ENCODE results near the gene RPS6KL1. TPM values are rescaled to one million over a fixed set of nuclear protein-coding genes. Genes with fewer than 3 reads are reported as not detected.

The RPS6KL1 gene
- total RNA-seq, 2 experiments from 2014 or later: 4.5 to 4.6 TPM

DNA sequence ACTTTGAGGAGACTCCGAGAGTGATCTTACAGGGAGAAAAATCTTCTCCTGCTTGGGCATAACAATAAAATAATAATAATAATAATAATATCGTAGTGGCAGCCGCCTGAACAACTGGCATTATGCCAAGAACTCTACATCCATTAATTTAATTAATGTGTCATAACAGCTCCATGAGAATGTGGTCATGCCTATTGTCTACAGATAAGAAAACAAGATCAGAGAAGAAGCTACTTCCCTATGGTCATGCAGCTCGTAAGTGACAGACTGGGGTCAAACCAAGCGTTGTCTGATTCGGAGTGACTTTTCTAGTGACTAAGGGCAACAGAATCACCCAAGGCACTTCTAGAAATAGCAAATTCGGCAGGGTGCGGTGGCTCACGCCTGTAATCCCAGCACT lies 58.9 kb downstream of the RPS6KL1 start:
- peaks cover 28% of the 10 kb centered on the region for H3K4me1 Mint-ChIP-seq
- POLR2A ChIA-PET: no interaction called here
- no peak overlapping the region for H3K27ac Mint-ChIP-seq
- H3K4me3 Mint-ChIP-seq: no peak overlapping the region
- no peak for DNase-seq
- no peaks in the 10 kb centered on the region for H3K36me3 Mint-ChIP-seq (ENCODE audit: low read depth)
- H3K27me3 Mint-ChIP-seq: no peaks in the 10 kb centered on the region
- no peaks in the 10 kb centered on the region for H3K9me3 Mint-ChIP-seq
- CTCF ChIA-PET: interaction anchor here (0.9 to 11.4 kb wide), 4 partner anchors 9 to 83 kb away, joined by 3 to 138 read pairs (median 22); no protein-coding TSS in a partner anchor

DNA sequence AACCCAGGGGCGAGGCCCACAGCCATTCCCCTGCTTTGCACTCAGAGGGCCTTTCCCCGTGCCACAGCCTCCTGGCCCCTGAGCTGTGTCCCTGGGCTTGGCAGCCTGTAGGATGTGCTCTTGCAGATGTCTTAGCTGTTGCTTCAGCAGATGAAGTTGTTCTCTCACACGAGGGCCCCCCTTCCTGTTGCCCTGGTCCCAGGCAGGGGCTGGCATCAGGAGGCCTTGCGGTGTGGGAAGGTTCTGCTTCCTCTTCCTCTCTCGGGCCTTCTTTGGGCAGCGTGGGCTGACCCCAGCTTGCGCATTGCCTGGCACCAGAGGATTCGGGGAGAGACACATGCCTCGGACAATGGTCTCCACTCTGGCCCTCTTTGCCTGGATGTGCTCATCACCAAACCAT lies 59.8 kb downstream of the RPS6KL1 start:
- Mint-ChIP-seq H3K4me1 (peaks cover 25% of the 10 kb centered on the region), H3K36me3 (ENCODE audit: low read depth) (no peaks in the 10 kb centered on the region), H3K27me3 (no peaks in the 10 kb centered on the region), H3K9me3 (no peaks in the 10 kb centered on the region), H3K27ac (no peak overlapping the region), H3K4me3 (no peak overlapping the region)
- ChIA-PET CTCF (interaction anchor here (0.6 to 11.4 kb wide), 9 partner anchors 11 to 254 kb away, joined by 3 to 138 read pairs (median 3); partner anchors contain the start of gene PROX2), POLR2A (no interaction called here)
- no peak for DNase-seq

DNA sequence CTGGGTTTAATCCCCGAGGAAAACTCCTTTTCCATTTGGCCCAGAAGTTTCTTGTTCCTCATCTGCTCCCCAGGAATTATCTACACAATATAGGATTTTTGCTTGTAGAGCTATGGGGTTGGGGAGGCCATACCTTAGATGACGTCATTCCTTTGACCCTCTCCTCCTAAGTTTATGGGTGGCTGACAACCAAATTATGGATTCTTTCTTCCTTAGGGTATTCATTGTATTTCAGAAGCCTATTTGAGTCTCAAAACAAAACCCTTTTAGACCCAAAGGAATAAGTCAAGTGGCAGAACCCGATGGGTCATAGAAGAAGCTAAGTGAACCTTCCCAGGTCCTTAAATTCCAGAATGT lies 61.3 kb downstream of the RPS6KL1 start:
- Mint-ChIP-seq H3K4me1 (peaks cover 11% of the 10 kb centered on the region), H3K9me3 (no peaks in the 10 kb centered on the region), H3K27ac (no peak overlapping the region), H3K4me3 (no peak overlapping the region), H3K36me3 (ENCODE audit: low read depth) (no peaks in the 10 kb centered on the region), H3K27me3 (no peaks in the 10 kb centered on the region)
- CTCF ChIA-PET: interaction anchor here (0.8 to 11.4 kb wide), 16 partner anchors 12 to 627 kb away, joined by 3 to 138 read pairs (median 4); partner anchors contain the start of genes DLST, PROX2 and RPS6KL1
- no peak for DNase-seq
- POLR2A ChIA-PET: interaction anchor here (1.3 kb wide), 1 partner anchor 43 kb away, joined by 8 read pairs; no protein-coding TSS in a partner anchor

DNA sequence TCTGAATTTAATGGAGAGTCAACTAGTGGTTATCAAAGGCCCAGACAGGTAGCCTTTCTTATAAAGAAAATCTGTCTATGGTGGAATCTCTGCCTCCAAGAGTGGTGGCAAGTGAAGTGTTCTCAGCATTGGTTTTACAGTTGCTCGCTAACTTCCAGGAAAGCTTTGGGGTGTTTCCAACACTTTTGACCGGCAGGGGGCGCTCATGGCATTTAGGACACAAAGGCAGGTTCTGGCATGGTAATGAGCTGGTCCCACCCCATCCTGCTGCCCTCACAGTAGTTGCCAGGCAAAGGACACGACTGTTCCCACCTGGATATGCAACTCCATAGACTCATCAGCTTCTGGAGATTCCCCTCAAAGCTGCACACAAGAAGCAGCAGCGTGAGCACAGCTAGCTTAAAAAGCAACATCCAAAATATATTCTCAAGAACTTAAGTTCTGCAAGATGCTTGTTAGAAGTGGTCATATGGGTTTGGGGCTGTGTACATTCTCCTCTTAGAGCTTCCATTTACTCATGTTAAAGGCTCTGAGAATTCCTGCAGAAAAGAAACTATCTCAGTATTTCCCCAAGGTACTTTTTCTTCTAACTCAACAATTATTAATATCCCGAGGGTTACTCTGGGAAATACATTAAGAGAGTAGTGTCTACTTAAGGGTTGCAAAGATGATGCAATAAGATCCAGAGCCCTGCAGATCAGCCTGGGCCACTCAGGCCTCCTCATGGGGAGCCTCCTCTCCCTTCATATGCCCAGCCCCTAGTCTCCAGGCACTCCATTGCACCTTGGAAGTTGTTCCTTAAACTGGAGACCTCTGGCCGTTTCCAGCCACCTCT lies 61.9 kb downstream of the RPS6KL1 start:
- H3K9me3 Mint-ChIP-seq: no peaks in the 10 kb centered on the region
- H3K4me3 Mint-ChIP-seq: no peak overlapping the region
- DNase-seq: peak; percentile 95
- no peaks in the 10 kb centered on the region for H3K27me3 Mint-ChIP-seq
- H3K4me1 Mint-ChIP-seq: peaks cover 5% of the 10 kb centered on the region
- no peak overlapping the region for H3K27ac Mint-ChIP-seq
- CTCF ChIA-PET: interaction anchor here (0.6 to 11.4 kb wide), 33 partner anchors 8 to 628 kb away, joined by 3 to 138 read pairs (median 4); partner anchors contain the start of genes ACYP1, DLST, PROX2 and RPS6KL1
- no peaks in the 10 kb centered on the region for H3K36me3 Mint-ChIP-seq (ENCODE audit: low read depth)
- POLR2A ChIA-PET: interaction anchor here (0.6 to 1.3 kb wide), 3 partner anchors 19 to 44 kb away, joined by 4 to 8 read pairs (median 5); no protein-coding TSS in a partner anchor

DNA sequence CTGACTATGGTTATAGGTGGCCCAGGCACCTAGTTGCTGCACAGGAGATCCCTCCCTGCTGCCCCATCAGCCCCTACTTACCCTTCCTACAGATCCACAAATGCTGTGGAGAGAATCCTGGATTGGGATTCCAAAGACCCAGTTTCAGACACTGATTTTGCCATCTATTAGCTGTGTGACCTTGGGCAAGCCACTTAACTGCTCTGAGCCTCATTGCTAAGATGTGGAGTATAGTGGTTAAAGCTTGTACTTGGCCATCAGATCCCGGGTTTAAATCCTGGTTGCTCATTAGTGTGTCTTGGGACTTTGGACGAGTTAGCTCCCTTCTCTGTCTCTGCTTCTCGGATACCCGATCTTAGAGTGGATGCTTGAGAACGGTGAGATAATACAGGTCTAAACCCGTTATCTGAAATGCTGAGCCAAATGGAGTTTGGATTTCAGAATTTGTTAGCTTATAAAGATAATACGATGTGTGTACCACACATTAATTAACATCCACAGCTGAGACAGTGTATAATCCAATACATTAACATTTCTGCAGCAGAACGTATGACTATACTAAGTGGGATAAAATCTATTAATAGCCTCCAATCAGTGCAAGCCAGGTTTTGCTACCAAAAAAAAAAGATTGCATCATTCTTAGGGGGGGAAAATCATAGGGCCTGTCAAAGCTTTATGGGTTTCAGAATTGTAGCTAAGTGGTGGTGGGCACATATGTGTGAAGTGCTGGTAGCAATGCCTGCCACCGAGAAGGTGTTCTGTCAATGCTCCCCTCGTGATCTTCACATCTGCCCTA lies 63.1 kb downstream of the RPS6KL1 start:
- ChIA-PET POLR2A (no interaction called here), CTCF (interaction anchor here (0.6 to 11.4 kb wide), 17 partner anchors 11 to 436 kb away, joined by 3 to 138 read pairs (median 4); partner anchors contain the start of genes ACYP1, DLST and PROX2)
- no peak overlapping the region for H3K27ac Mint-ChIP-seq
- DNase-seq: no peak
- no peaks in the 10 kb centered on the region for H3K27me3 Mint-ChIP-seq
- H3K4me1 Mint-ChIP-seq: peaks cover 4% of the 10 kb centered on the region
- H3K9me3 Mint-ChIP-seq: no peaks in the 10 kb centered on the region
- no peaks in the 10 kb centered on the region for H3K36me3 Mint-ChIP-seq (ENCODE audit: low read depth)
- no peak overlapping the region for H3K4me3 Mint-ChIP-seq

DNA sequence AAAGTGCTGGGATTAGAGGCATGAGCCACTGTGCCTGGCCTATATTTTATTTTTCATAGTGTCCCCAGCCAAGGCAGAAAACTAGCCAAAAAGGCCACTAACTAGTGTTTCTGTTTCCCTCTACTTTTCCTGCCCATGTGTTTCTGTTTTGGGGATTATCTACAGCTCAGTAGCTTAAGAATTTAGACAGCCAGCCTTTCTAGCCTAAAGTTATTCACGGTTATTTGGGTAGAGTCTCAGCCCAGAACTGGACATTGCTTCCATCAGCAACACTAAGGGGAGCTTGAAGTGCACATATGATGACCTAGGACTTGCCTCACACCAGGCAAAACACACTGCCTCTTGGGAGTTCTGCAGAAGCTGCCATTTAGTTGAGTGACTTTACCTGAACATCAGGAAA lies 65.0 kb downstream of the RPS6KL1 start:
- H3K27ac Mint-ChIP-seq: no peak overlapping the region
- H3K9me3 Mint-ChIP-seq: no peaks in the 10 kb centered on the region
- no peaks in the 10 kb centered on the region for H3K27me3 Mint-ChIP-seq
- POLR2A ChIA-PET: no interaction called here
- H3K4me1 Mint-ChIP-seq: peaks cover 13% of the 10 kb centered on the region
- DNase-seq: no peak
- CTCF ChIA-PET: interaction anchor here (0.8 to 11.4 kb wide), 5 partner anchors 13 to 49 kb away, joined by 3 to 138 read pairs (median 13); partner anchors contain the start of gene DLST
- H3K36me3 Mint-ChIP-seq (ENCODE audit: low read depth): no peaks in the 10 kb centered on the region
- H3K4me3 Mint-ChIP-seq: no peak overlapping the region

DNA sequence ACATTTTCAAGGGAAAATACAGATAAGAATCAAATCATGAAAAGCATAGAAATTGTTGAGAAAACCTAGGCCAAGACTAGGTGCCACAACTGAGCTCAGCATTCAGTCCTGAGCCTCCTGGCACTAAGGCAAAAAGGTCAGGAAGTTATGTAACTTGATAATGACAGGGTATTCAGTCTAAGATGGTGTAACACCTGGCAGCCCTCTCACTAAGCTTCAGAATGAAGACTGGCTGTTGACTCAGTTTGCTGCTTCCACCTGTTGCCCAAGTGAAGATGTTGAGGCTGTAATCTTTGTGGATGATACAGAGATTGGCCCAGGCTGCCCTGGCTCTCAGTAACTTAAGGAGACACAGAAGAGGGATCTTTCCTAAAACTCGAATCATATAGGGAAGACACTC lies 66.7 kb downstream of the RPS6KL1 start:
- H3K27ac Mint-ChIP-seq: no peak overlapping the region
- no peaks in the 10 kb centered on the region for H3K9me3 Mint-ChIP-seq
- no peaks in the 10 kb centered on the region for H3K27me3 Mint-ChIP-seq
- ChIA-PET CTCF (interaction anchor here (0.9 to 11.4 kb wide), 9 partner anchors 11 to 51 kb away, joined by 3 to 138 read pairs (median 4); partner anchors contain the start of gene DLST), POLR2A (no interaction called here)
- H3K4me3 Mint-ChIP-seq: no peak overlapping the region
- H3K4me1 Mint-ChIP-seq: peaks cover 21% of the 10 kb centered on the region
- H3K36me3 Mint-ChIP-seq (ENCODE audit: low read depth): no peaks in the 10 kb centered on the region
- DNase-seq: no peak

DNA sequence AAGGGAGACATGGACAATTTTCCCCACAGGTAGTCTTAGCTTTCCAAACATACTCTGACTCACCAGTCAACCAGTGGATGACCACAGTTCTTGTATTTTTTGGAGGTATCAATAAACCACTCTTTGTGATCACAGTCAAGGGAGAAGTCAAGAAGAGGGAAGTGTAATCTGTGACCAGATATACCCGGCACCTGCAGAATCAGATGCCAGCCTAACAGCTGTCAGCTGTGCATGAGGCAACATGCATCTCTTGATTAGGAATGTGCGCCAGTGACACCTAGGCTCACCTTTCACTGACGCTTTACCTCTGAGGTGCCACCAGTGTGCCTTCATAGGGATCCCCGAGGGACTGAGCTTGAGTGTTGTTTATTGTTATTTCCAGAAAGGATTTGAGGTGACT lies 67.1 kb downstream of the RPS6KL1 start:
- no peaks in the 10 kb centered on the region for H3K27me3 Mint-ChIP-seq
- ChIA-PET POLR2A (no interaction called here), CTCF (interaction anchor here (1.0 to 11.4 kb wide), 7 partner anchors 10 to 51 kb away, joined by 3 to 138 read pairs (median 6); partner anchors contain the start of gene DLST)
- no peaks in the 10 kb centered on the region for H3K9me3 Mint-ChIP-seq
- DNase-seq: no peak
- no peaks in the 10 kb centered on the region for H3K36me3 Mint-ChIP-seq (ENCODE audit: low read depth)
- peaks cover 19% of the 10 kb centered on the region for H3K4me1 Mint-ChIP-seq
- H3K27ac Mint-ChIP-seq: no peak overlapping the region
- H3K4me3 Mint-ChIP-seq: no peak overlapping the region

DNA sequence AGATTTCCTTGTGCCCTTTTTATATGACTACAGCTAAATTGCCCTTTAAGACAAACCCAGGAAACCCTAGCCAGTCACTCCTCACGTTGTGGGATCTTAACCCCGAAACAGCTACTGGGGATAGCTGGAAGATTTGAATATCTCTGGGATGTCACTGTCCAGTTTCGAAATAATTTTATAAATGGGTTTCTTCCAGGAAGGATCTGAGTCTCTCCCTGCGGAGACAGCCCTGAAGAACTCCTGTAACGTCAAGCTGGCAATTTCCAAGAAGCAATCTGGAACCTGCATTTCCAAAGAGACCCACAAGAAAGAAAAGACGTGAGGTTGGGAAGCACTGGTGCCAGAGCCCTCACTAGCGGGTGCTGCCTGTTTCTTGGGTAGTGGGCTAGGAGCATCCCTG lies 68.0 kb downstream of the RPS6KL1 start:
- DNase-seq: no peak
- Mint-ChIP-seq H3K36me3 (ENCODE audit: low read depth) (no peaks in the 10 kb centered on the region), H3K9me3 (no peaks in the 10 kb centered on the region), H3K4me3 (no peak overlapping the region), H3K27me3 (no peaks in the 10 kb centered on the region), H3K27ac (no peak overlapping the region), H3K4me1 (peaks cover 17% of the 10 kb centered on the region)
- ChIA-PET CTCF (interaction anchor here (0.7 to 11.4 kb wide), 5 partner anchors 9 to 126 kb away, joined by 3 to 138 read pairs (median 6); partner anchors contain the start of gene DLST), POLR2A (no interaction called here)

Other genes with a start within 250 kb of the RPS6KL1 start
- 10 to 100 TPM; 44.1 to 44.2 TPM for gene AREL1, start 210.2 kb downstream of the RPS6KL1 start, total RNA-seq
- 10 to 100 TPM; 60.1 to 81.9 TPM for gene FCF1, start 210.1 kb downstream of the RPS6KL1 start, total RNA-seq
- gene YLPM1, start 159.9 kb downstream of the RPS6KL1 start, total RNA-seq: 10 to 100 TPM; 72.4 to 73.8 TPM
- gene PROX2, start 47.1 kb downstream of the RPS6KL1 start, total RNA-seq: not detected
- gene DLST, start 41.3 kb downstream of the RPS6KL1 start, total RNA-seq: 100 to 1,000 TPM in 1 of 2 experiments, 10 to 100 TPM in 1; 92.6 to 106 TPM
- under 1 TPM; 0.12 to 0.15 TPM for gene PGF, start 32.3 kb upstream of the RPS6KL1 start, total RNA-seq
- 10 to 100 TPM; 53.0 to 58.1 TPM for gene EIF2B2, start 79.7 kb upstream of the RPS6KL1 start, total RNA-seq
- gene MLH3, start 128.2 kb upstream of the RPS6KL1 start, total RNA-seq: 10 to 100 TPM; 17.0 to 17.3 TPM
- gene ACYP1, start 140.8 kb upstream of the RPS6KL1 start, total RNA-seq: 10 to 100 TPM; 52.4 to 62.0 TPM
- 1 to 10 TPM; 3.1 to 3.3 TPM for gene ZC2HC1C, start 146.4 kb upstream of the RPS6KL1 start, total RNA-seq
- gene NEK9, start 203.8 kb upstream of the RPS6KL1 start, total RNA-seq: 10 to 100 TPM; 74.9 to 81.6 TPM

Measured in activated CD4-positive, alpha-beta T cell treated with anti-CD3 and anti-CD28 coated beads, Interleukin-2, amount 10 ng/mL, durations not matched to agents 7 days and 5 days (primary cell).